Calu3 (cell line): ENCODE results near the gene KCNMB3. TPM values are rescaled to one million over a fixed set of nuclear protein-coding genes. Genes with fewer than 3 reads are reported as not detected.
"Not testable (repeated sequence)": the region's sequence is repeated elsewhere in the genome, so short reads cannot be mapped to it uniquely, and the experiment has no call there.

Source experiments
- BruUV-seq: library from RNA; stranded (reverse); fragments of 400-500 nt; replicated peaks from 2 replicates; lab custom pipeline; 2021; lab: Mats Ljungman, UMichigan
- CTCF ChIA-PET: fragments of 300-600 bp; sonication (Branson Sonifier 250); formaldehyde crosslinking; loops from one replicate; lab custom pipeline; 2022; ENCODE audit warnings: antibody characterized with exemption; lab: Charles Lee
- DNase-seq: peaks from one replicate; pipeline ENCODE4 v3.0.0; 2022
- H3K27ac Mint-ChIP-seq: one replicate; pipeline ENCODE4 v1.8.0; 2022; ENCODE audit warnings: mixed read lengths; ENCODE audit not compliant: unreplicated experiment
- H3K27me3 Mint-ChIP-seq: one replicate; pipeline ENCODE4 v1.8.0; 2022; ENCODE audit warnings: mixed read lengths; ENCODE audit not compliant: unreplicated experiment
- H3K36me3 Mint-ChIP-seq: one replicate; pipeline ENCODE4 v1.8.0; 2022; ENCODE audit warnings: mild to moderate bottlenecking, moderate library complexity, mixed read lengths; ENCODE audit not compliant: insufficient read depth, unreplicated experiment
- H3K4me1 Mint-ChIP-seq: one replicate; pipeline ENCODE4 v1.8.0; 2022; ENCODE audit warnings: mild to moderate bottlenecking, low read depth, mixed read lengths; ENCODE audit not compliant: unreplicated experiment
- H3K4me3 Mint-ChIP-seq: one replicate; pipeline ENCODE4 v1.8.0; 2022; ENCODE audit warnings: mild to moderate bottlenecking, low read depth, moderate library complexity, mixed read lengths; ENCODE audit not compliant: unreplicated experiment
- H3K9me3 Mint-ChIP-seq: one replicate; pipeline ENCODE4 v1.8.0; 2022; ENCODE audit warnings: low read depth, mixed read lengths; ENCODE audit not compliant: unreplicated experiment
- intact Hi-C: fragments of 100-400 bp; cut with micrococcal nuclease; formaldehyde crosslinking; loops from one replicate; pipeline ENCODE4 v1.10.0; 2022; ENCODE audit not compliant: unreplicated experiment
- total RNA-seq: library from RNA; stranded (reverse); gene quantifications from 2 replicates; pipeline ENCODE4 v1.2.3, GENCODE V29; 2022
- TF ChIP-seq, protein P1 (sequence below): fragments of 200-600 bp; IDR thresholded peaks from one replicate; pipeline ENCODE4 v1.8.0; 2022; ENCODE audit warnings: antibody characterized with exemption; ENCODE audit not compliant: unreplicated experiment

The KCNMB3 gene
- total RNA-seq, 1 experiment from 2014 or later: 4.6 TPM

DNA sequence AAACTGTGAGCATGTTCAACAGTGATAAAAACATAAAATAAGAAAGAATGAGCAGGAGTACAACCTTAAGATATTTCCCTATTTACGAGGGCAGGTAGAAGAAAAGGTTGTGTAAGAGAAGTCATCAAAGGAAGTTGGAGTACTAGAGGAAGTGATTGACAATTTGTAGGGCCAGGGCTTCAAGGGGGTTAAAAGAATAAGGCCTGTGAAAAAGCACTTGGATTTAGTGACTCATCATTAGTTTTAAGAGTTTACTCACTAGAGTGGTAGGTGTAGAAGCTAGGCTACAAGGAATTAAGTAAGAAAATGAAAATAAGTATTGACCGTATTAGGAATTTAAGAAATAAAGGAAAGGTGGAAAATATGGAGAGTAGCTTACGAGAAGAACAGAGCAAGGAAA lies 23.6 kb downstream of the KCNMB3 start:
- Mint-ChIP-seq H3K36me3 (peaks cover 6% of the 10 kb centered on the region), H3K4me3 (no peak overlapping the region), H3K27me3 (no peaks in the 10 kb centered on the region), H3K4me1 (no peaks in the 10 kb centered on the region), H3K9me3 (no peaks in the 10 kb centered on the region), H3K27ac (no peak overlapping the region)
- intact Hi-C loops: no loop called here
- BruUV-seq: no TSS peak
- no peak for DNase-seq
- CTCF ChIA-PET: no interaction called here
- TF ChIP-seq, protein P1, sequence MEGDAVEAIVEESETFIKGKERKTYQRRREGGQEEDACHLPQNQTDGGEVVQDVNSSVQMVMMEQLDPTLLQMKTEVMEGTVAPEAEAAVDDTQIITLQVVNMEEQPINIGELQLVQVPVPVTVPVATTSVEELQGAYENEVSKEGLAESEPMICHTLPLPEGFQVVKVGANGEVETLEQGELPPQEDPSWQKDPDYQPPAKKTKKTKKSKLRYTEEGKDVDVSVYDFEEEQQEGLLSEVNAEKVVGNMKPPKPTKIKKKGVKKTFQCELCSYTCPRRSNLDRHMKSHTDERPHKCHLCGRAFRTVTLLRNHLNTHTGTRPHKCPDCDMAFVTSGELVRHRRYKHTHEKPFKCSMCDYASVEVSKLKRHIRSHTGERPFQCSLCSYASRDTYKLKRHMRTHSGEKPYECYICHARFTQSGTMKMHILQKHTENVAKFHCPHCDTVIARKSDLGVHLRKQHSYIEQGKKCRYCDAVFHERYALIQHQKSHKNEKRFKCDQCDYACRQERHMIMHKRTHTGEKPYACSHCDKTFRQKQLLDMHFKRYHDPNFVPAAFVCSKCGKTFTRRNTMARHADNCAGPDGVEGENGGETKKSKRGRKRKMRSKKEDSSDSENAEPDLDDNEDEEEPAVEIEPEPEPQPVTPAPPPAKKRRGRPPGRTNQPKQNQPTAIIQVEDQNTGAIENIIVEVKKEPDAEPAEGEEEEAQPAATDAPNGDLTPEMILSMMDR: no peak

DNA sequence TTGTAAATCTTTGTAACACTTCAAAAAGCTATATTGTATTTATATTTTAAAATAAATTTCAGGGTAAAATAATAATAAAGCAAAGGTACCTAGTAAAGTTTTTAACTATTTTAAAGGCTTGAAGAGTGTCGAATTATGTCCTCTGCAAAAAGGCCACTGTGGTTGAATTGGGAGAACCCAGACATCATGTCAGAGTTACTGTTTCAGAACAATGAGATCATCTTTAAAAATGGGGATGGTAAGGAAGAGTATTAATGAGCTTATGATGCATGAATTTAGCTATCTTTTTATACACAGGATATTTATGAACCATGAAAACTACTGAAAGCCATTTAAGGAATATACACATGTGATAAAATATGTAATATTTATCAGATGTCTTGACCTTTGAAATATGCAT lies 26.3 kb downstream of the KCNMB3 start:
- CTCF ChIA-PET: interaction anchor here (0.6 kb wide), 1 partner anchor 35 kb away, joined by 3 read pairs; no protein-coding TSS in a partner anchor
- no peak overlapping the region for H3K27ac Mint-ChIP-seq
- no peaks in the 10 kb centered on the region for H3K4me1 Mint-ChIP-seq
- intact Hi-C loops: no loop called here
- H3K36me3 Mint-ChIP-seq: no peaks in the 10 kb centered on the region
- no peaks in the 10 kb centered on the region for H3K27me3 Mint-ChIP-seq
- TF ChIP-seq, protein P1: no peak
- BruUV-seq: no TSS peak
- H3K4me3 Mint-ChIP-seq: no peak overlapping the region
- DNase-seq: no peak
- H3K9me3 Mint-ChIP-seq: no peaks in the 10 kb centered on the region

DNA sequence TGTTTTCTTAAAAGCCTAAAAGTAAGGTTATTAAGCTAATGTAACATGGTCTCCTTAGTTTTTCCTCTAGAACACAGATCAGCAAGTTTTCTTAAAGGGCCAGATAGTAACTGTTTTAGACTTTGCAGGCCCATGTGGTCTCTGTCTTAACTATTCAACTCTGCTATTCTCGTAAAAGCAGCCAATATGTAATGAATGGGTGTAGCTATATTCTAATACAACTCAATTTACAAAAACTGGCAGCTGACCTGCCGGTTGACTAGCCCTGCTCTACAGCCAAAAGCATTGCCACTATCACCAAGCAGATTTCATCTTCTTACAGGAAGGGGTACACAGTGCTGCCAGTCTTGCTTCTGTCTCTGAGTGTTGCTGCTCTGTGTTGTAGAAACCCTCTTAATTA lies 27.4 kb downstream of the KCNMB3 start:
- H3K4me1 Mint-ChIP-seq: no peaks in the 10 kb centered on the region

DNA sequence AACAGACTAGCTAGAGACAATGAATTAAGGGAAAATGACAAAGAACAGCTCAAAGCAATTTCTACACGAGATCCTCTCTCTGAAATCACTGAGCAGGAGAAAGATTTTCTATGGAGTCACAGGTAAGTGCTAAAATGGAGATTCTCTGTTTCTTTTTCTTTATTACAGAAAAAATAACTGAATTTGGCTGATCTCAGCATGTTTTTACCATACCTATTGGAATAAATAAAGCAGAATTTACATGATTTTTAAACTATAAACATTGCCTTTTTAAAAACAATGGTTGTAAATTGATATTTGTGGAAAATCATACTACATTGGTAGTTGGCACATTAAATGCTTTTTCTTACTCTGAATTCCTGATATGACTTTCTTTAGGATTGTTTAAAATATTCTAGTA lies 32.7 kb downstream of the KCNMB3 start:
- H3K4me1 Mint-ChIP-seq, BruUV-seq, intact Hi-C loops, H3K4me3 Mint-ChIP-seq, CTCF ChIA-PET, H3K9me3 Mint-ChIP-seq, H3K27me3 Mint-ChIP-seq, H3K36me3 Mint-ChIP-seq, DNase-seq, H3K27ac Mint-ChIP-seq: not testable (repeated sequence)

More for the DNA sequence above, 27.4 kb downstream of the KCNMB3 start:
- no peak overlapping the region for H3K4me3 Mint-ChIP-seq
- intact Hi-C loops: no loop called here
- no TSS peak for BruUV-seq
- H3K27ac Mint-ChIP-seq: no peak overlapping the region
- CTCF ChIA-PET: no interaction called here
- DNase-seq: no peak
- TF ChIP-seq, protein P1: no peak
- H3K36me3 Mint-ChIP-seq: no peaks in the 10 kb centered on the region
- H3K27me3 Mint-ChIP-seq: no peaks in the 10 kb centered on the region
- no peaks in the 10 kb centered on the region for H3K9me3 Mint-ChIP-seq

DNA sequence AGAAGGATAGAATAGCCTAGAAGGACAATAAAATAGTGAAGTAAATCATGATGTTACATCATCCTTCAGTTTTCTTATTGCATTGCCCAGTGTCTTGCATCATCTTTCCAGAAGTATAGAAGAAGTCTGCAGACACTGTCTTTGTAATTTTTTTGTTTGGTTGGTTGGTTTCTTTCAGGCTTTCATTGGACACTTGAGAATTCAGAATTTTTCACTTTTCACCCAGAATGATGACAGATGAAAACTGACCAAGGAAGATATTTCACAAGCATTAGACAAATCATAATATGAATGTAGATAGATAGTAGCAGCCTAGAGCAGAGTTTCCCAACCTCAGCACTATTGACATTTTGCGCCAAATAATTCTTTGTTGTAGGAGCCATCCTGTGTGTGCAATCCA lies 35.4 kb downstream of the KCNMB3 start:
- H3K27ac Mint-ChIP-seq, H3K4me3 Mint-ChIP-seq, CTCF ChIA-PET, DNase-seq, H3K9me3 Mint-ChIP-seq, H3K27me3 Mint-ChIP-seq, H3K4me1 Mint-ChIP-seq, BruUV-seq, intact Hi-C loops, H3K36me3 Mint-ChIP-seq: not testable (repeated sequence)
